ENCODE data around the gene RHOF.
A peak's percentile ranks its signal among the peaks of the same experiment; 100 is the strongest.

DNA sequence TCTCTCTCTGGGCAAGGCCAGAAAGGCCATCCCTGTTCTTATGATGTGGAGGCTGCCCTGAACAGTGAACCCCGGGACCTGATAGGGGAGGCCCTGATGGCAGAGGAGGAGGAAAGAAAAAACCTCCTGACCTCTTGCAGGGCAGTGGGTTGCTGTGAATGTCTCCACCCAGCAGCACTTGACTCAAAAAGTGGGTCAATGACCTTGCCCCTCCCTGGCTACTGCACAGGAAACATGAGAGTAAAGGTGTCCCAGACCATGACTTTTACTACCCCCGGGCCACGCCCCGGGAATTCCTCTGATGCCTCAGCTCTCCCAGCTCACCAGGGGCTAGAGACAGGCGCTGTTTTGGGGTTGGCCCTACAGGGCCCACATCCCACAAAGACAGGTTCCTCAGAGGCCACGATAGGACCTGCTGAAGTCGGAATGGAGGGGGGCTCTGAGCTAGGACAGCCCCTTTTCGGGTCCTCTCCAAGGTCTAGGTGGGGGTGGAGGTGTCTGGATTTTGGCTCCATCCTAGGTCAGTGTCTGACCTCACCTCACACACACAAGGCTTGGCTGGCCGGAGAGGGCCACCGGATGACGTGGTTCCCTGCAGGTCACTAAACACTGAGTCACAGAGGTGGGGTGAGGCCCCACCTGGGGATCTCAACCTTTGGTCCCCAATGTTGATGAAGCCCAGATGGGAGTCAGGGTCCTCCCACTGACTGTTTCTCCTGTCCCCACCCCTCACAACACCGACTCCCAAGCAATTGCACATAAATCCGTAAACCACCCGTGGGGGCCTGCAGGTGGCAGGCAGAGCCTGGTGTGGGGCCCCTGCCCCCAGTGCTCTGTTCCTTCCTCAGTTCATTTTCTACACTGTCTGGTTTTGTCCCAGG lies 1.6 kb downstream of the RHOF start:
- TF ChIP-seq NFKBIZ (CRISPR knock-in tag; IDR thresholded peaks at IDR 0.05) (no peak), ZNF17 (CRISPR knock-in tag; IDR thresholded peaks at IDR 0.05) (no peak), ZNF33A (CRISPR knock-in tag; IDR thresholded peaks at IDR 0.05; ENCODE audit: borderline replicate concordance) (no peak), RERE (CRISPR knock-in tag; IDR thresholded peaks at IDR 0.05; ENCODE audit: low read depth) (0 out of 2 replicates have a peak, but pooled peaks have one; percentile 23), ZNF569 (CRISPR knock-in tag; IDR thresholded peaks at IDR 0.05; ENCODE audit: borderline replicate concordance) (no peak), POLR2AphosphoS5 (IDR thresholded peaks at IDR 0.05; ENCODE audit: low read depth, low read length) (no peak; the same call in 1 of the 2 replicates), TARDBP (CRISPR knock-in tag; IDR thresholded peaks at IDR 0.05) (no peak), GABPB1 (CRISPR knock-in tag; IDR thresholded peaks at IDR 0.05) (no peak), FOXP1 (IDR thresholded peaks at IDR 0.05) (no peak), FOXP1 (CRISPR knock-in tag; IDR thresholded peaks at IDR 0.05) (peak; percentile 45; the same call in 1 of the 2 replicates), SATB2 (CRISPR knock-in tag; IDR thresholded peaks at IDR 0.05) (no peak), HNRNPUL1 (IDR thresholded peaks at IDR 0.05; ENCODE audit: low read depth, low read length) (no peak)
- TF ChIP-seq, protein P1, sequence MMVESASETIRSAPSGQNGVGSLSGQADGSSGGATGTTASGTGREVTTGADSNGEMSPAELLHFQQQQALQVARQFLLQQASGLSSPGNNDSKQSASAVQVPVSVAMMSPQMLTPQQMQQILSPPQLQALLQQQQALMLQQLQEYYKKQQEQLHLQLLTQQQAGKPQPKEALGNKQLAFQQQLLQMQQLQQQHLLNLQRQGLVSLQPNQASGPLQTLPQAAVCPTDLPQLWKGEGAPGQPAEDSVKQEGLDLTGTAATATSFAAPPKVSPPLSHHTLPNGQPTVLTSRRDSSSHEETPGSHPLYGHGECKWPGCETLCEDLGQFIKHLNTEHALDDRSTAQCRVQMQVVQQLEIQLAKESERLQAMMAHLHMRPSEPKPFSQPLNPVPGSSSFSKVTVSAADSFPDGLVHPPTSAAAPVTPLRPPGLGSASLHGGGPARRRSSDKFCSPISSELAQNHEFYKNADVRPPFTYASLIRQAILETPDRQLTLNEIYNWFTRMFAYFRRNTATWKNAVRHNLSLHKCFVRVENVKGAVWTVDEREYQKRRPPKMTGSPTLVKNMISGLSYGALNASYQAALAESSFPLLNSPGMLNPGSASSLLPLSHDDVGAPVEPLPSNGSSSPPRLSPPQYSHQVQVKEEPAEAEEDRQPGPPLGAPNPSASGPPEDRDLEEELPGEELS (CRISPR knock-in tag; IDR thresholded peaks at IDR 0.05) = peak; percentile 67

Measured in HepG2 (cell line).